Measurements from ENCODE around the gene FILIP1L.

Gene FILIP1L

DNA sequence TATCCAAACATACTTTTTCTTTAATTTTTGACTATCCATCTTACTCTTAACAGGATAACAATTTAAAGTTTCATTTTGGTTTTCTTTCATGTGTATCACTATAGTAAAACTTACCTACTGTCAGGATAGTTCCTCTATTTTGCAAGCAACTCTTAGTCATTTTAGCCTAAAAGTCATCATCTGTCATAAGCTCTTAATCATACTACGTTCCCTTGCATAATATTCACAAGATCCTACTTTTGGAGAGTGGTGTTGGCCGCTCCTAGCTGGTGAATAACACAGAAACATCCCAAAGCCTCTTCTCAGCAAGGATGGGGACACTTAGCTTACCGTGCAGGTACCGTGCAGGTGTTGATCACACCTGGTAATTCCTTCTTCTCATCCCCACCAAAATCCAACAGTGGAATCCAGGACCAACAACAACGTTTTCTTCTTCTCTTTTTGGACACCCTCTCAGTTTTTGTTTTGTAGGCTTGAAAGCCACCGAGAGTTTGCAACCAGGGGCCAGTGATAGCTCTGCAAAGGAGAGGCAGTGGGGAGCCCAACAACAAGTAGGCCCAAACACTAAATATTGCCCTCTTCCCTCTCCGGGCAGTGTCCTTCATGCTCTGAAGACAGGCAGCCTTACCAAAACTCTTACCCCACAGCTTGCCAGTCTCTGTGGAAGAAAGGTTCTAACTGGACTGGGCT is 433 bp downstream of the FILIP1L start:
- DNase-seq (ENCODE audit: low spot score) = no peak
- TF ChIP-seq, protein P1, sequence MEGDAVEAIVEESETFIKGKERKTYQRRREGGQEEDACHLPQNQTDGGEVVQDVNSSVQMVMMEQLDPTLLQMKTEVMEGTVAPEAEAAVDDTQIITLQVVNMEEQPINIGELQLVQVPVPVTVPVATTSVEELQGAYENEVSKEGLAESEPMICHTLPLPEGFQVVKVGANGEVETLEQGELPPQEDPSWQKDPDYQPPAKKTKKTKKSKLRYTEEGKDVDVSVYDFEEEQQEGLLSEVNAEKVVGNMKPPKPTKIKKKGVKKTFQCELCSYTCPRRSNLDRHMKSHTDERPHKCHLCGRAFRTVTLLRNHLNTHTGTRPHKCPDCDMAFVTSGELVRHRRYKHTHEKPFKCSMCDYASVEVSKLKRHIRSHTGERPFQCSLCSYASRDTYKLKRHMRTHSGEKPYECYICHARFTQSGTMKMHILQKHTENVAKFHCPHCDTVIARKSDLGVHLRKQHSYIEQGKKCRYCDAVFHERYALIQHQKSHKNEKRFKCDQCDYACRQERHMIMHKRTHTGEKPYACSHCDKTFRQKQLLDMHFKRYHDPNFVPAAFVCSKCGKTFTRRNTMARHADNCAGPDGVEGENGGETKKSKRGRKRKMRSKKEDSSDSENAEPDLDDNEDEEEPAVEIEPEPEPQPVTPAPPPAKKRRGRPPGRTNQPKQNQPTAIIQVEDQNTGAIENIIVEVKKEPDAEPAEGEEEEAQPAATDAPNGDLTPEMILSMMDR (IDR thresholded peaks at IDR 0.05; ENCODE audit: extremely low read depth, missing control alignments) = no peak

DNA sequence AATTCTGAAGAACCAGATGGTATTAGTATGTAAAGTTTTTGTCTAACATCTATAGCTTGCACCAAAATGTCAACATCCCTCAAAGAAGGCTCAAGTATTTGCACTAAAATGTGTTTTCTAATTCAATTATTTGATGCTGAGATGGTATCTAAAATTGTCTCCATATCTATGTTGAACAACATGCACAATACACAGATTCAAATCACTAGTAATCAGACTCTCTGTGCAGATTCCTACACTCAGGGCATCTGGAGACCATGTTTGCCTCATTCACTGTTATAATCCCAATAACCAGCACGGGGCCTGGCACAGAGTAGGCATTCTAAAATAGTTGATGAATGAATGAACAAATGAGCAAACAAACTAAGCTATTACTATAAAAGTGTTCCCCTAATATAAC is 2.6 kb downstream of the FILIP1L start:
- no peak for DNase-seq (ENCODE audit: low spot score)
- TF ChIP-seq, protein P1 (IDR thresholded peaks at IDR 0.05; ENCODE audit: extremely low read depth, missing control alignments) = no peak

DNA sequence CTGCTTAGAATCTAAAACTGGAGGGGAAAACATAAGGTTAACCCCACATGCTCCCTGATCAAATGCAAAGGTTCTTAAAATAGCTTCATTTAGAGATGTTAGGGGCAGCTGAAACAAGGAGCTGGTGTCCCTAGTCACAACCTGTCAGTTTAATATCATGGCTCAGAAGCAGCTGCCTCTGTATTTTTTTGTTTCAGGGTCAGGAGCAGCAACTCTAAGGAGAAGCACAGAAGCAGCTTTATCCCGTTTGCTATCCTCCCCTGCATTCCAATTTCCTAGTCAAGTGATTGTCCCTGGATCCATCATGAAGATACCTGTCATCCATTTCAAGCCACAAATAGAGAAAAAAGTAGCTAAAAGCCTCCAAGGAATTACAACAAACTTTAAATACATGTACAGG is 4.1 kb downstream of the FILIP1L start:
- DNase-seq (ENCODE audit: low spot score) = no peak
- TF ChIP-seq, protein P1 (IDR thresholded peaks at IDR 0.05; ENCODE audit: extremely low read depth, missing control alignments) = no peak

DNA sequence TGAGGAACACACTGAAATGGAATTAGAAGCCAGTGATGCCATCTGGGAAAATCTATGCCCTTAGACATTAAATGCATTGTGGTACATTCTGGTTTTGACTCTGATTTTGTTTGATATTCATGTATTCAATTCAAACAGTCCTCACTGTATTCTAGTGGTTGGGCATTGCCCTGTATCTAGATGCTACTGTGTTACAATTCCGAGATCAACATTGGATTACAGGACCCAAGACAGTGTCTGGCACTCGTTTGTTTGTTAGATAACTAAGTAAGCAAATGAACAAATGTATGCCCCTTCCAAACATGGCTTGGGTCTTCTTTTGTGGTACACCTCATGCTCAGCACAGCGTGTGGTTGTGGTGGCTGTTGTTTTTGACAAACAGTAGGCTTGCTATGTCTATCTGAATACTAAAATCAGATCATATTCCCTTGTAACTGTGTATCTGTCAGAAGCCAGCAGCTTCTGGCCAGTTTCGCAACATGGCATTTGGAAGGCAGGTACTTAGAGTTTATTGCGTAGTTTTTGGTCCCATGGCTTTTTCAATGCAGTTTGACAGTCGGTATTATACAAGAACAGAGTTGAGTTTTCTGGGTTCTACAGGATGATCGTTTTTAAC is 5.7 kb downstream of the FILIP1L start:
- DNase-seq (ENCODE audit: low spot score) = no peak
- TF ChIP-seq, protein P1 (IDR thresholded peaks at IDR 0.05; ENCODE audit: extremely low read depth, missing control alignments) = no peak

DNA sequence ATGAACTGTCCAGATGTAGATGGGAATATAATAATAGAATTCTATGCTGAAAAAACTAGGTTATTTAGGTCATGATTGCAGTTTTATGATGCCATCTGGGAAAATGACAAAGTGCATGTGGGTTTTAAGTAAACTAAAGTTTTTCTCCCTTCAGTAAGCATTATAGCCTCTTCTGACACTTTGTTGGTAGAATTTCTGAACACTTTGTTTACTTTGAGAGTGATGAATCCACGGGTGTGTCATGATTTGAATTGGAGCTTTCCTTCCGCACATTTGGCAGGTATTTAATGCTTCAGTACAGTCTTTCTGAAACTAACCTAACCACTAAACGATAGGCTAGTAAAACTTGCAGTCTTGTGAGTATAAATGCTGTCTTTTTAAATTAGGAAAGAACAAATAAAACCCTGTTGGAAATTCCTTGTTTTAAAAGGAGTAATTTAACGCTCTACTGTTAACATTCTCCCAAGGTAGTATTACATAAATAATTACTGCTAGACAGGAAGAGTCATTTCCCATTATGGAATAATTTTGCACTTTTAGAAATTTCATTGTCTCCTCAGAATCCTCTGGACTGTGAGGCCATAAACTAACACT is 7.0 kb downstream of the FILIP1L start:
- DNase-seq (ENCODE audit: low spot score) = no peak
- TF ChIP-seq, protein P1 (IDR thresholded peaks at IDR 0.05; ENCODE audit: extremely low read depth, missing control alignments) = no peak

DNA sequence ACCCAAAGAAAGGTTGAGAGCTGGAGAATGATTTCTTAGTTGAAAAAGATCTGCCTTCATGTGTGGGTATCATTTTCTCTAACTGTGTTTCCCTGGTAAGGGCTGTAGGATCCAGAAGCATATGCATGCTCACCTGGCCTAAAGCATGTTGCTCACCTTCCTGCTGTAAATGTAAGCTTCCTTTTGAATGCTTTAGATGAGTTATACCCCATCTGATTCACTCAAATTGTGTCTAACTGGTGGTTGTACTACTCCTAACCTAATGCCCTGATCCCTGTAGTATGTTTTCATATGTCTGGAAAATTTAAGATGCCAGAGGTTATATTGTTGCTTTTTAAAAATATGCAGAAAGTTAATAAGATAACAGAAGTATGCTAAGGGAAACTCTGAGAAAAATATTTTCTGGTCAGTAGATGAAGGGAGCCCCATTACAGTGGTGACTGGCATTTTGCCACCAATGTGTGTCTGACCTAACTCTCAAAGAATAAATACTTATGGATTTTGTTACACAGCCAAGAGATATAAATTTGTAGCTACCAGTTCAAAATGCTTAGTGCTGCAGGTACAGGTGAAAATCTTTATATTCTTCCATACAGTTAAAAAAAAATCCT is 7.7 kb downstream of the FILIP1L start:
- DNase-seq (ENCODE audit: low spot score) = no peak
- TF ChIP-seq, protein P1 (IDR thresholded peaks at IDR 0.05; ENCODE audit: extremely low read depth, missing control alignments) = no peak

DNA sequence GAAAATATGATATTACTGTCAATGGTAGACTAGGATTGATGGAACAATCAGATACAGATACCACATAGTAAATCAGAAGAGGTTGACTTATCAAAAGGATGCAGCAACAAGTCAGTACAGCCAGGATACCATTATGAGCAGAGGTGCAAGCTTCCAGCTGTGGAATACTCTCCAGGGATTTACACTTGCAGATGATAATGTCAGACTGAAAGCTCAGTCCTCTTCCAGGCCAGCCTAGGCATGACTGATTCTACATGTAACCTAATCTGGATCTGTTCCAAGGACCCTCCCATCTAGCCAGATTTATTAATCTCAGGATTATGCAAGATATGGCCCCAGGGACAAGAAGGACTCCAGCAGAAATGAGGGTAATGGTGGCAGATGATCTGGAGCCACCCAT is 8.2 kb downstream of the FILIP1L start:
- DNase-seq (ENCODE audit: low spot score) = no peak
- TF ChIP-seq, protein P1 (IDR thresholded peaks at IDR 0.05; ENCODE audit: extremely low read depth, missing control alignments) = no peak
